SJSA1 (cell line): ENCODE measurements around the gene GGNBP2. TPM values are rescaled to one million over a fixed set of nuclear protein-coding genes. Genes with fewer than 3 reads are reported as not detected.
"Not testable (repeated sequence)": the region's sequence is repeated elsewhere in the genome, so short reads cannot be mapped to it uniquely, and the experiment has no call there.

Experiments used
- DNase-seq, 2 experiments: peaks; one replicate each; pipeline ENCODE4 v3.0.0-alpha.2; 2015 to 2020; ENCODE audit warnings: low spot score in 2 of 2, low read depth in 1 of 2
- H3K27ac ChIP-seq: fragments of 250-450 bp; sonication (Bioruptor Pico); 2 replicates; pipeline ENCODE4 v1.5.1; 2020; ENCODE audit warnings: mild to moderate bottlenecking, moderate library complexity
- H3K27me3 ChIP-seq: fragments of 250-450 bp; sonication (Bioruptor Pico); replicated peaks from 2 replicates; pipeline ENCODE4 v1.5.1; 2020; ENCODE audit warnings: mild to moderate bottlenecking, moderate library complexity
- H3K36me3 ChIP-seq: fragments of 250-450 bp; sonication (Bioruptor Pico); 2 replicates; pipeline ENCODE4 v1.5.1; 2020; ENCODE audit warnings: mild to moderate bottlenecking
- H3K4me1 ChIP-seq: fragments of 250-450 bp; sonication (Bioruptor Pico); replicated peaks from 2 replicates; pipeline ENCODE4 v1.6.1; 2021; ENCODE audit warnings: mild to moderate bottlenecking
- H3K4me3 ChIP-seq: fragments of 250-450 bp; sonication (Bioruptor Pico); 2 replicates; pipeline ENCODE4 v1.5.1; 2020; ENCODE audit warnings: mild to moderate bottlenecking
- H3K9me3 ChIP-seq: fragments of 250-450 bp; sonication (Bioruptor Pico); replicated peaks from 2 replicates; pipeline ENCODE4 v1.5.1; 2020; ENCODE audit warnings: mild to moderate bottlenecking
- total RNA-seq: library from RNA; depleted of rRNA; stranded (reverse); fragments of >200 nt; shearing (Covaris generic); gene quantifications from 2 replicates; pipeline ENCODE4 v1.2.3, GENCODE V29; 2014

GGNBP2 gene
- total RNA-seq, 1 experiment from 2014 or later: 54.0 TPM

GRCh38 chr17:36506831-36507230 is 37.9 kb upstream of the GGNBP2 start:
- H3K27me3 ChIP-seq: no peaks in the 10 kb centered on the region
- no peak overlapping the region for H3K4me3 ChIP-seq
- H3K9me3 ChIP-seq: no peaks in the 10 kb centered on the region
- H3K4me1 ChIP-seq: no peaks in the 10 kb centered on the region
- H3K36me3 ChIP-seq: peaks cover 80% of the 10 kb centered on the region
- DNase-seq: no peak
- no peak overlapping the region for H3K27ac ChIP-seq

- Histone ChIP-seq H3K9me3 (no peaks in the 10 kb centered on the region), H3K27ac (no peak overlapping the region), H3K27me3 (no peaks in the 10 kb centered on the region), H3K4me1 (no peaks in the 10 kb centered on the region), H3K4me3 (no peak overlapping the region), H3K36me3 (peaks cover 80% of the 10 kb centered on the region)
- DNase-seq: no peak
These were observed 37.5 kb upstream of the GGNBP2 start for GRCh38 chr17:36507266-36507665.

- not testable (repeated sequence) for H3K4me3 ChIP-seq, H3K27me3 ChIP-seq, H3K27ac ChIP-seq, H3K9me3 ChIP-seq, DNase-seq, H3K4me1 ChIP-seq
- H3K36me3 ChIP-seq: peaks cover 76% of the 10 kb centered on the region
These were observed 36.3 kb upstream of the GGNBP2 start for GRCh38 chr17:36508439-36508838.

- H3K27ac ChIP-seq: no peak overlapping the region
- no peaks in the 10 kb centered on the region for H3K4me1 ChIP-seq
- no peaks in the 10 kb centered on the region for H3K9me3 ChIP-seq
- H3K4me3 ChIP-seq: no peak overlapping the region
- no peaks in the 10 kb centered on the region for H3K27me3 ChIP-seq
- H3K36me3 ChIP-seq: peaks cover 79% of the 10 kb centered on the region
- DNase-seq: no peak
These were observed 35.3 kb upstream of the GGNBP2 start for GRCh38 chr17:36509272-36509985.

GRCh38 chr17:36510636-36511035 is 34.1 kb upstream of the GGNBP2 start:
- H3K4me1 ChIP-seq: no peaks in the 10 kb centered on the region
- H3K27ac ChIP-seq: no peak overlapping the region
- peaks cover 80% of the 10 kb centered on the region for H3K36me3 ChIP-seq
- H3K27me3 ChIP-seq: no peaks in the 10 kb centered on the region
- H3K4me3 ChIP-seq: no peak overlapping the region
- no peak for DNase-seq
- H3K9me3 ChIP-seq: no peaks in the 10 kb centered on the region

GRCh38 chr17:36511216-36511615 is 33.5 kb upstream of the GGNBP2 start:
- no peaks in the 10 kb centered on the region for H3K4me1 ChIP-seq
- no peak overlapping the region for H3K27ac ChIP-seq
- peaks cover 80% of the 10 kb centered on the region for H3K36me3 ChIP-seq
- H3K4me3 ChIP-seq: no peak overlapping the region
- no peaks in the 10 kb centered on the region for H3K27me3 ChIP-seq
- no peak for DNase-seq
- H3K9me3 ChIP-seq: no peaks in the 10 kb centered on the region

- Histone ChIP-seq H3K27me3 (no peaks in the 10 kb centered on the region), H3K4me3 (no peak overlapping the region), H3K9me3 (no peaks in the 10 kb centered on the region), H3K36me3 (peaks cover 80% of the 10 kb centered on the region), H3K27ac (no peak overlapping the region), H3K4me1 (no peaks in the 10 kb centered on the region)
- no peak for DNase-seq
These were observed 32.1 kb upstream of the GGNBP2 start for GRCh38 chr17:36512641-36513040.

GRCh38 chr17:36514856-36515255 is 29.9 kb upstream of the GGNBP2 start:
- no peak overlapping the region for H3K4me3 ChIP-seq

GRCh38 chr17:36515837-36516236 is 28.9 kb upstream of the GGNBP2 start:
- H3K27ac ChIP-seq: no peak overlapping the region
- H3K36me3 ChIP-seq: peaks cover 70% of the 10 kb centered on the region

More at GRCh38 chr17:36514856-36515255, 29.9 kb upstream of the GGNBP2 start:
- Histone ChIP-seq H3K36me3 (peaks cover 69% of the 10 kb centered on the region), H3K27ac (no peak overlapping the region), H3K27me3 (no peaks in the 10 kb centered on the region), H3K4me1 (no peaks in the 10 kb centered on the region), H3K9me3 (no peaks in the 10 kb centered on the region)
- no peak for DNase-seq

GRCh38 chr17:36523113-36523512 is 21.6 kb upstream of the GGNBP2 start:
- Histone ChIP-seq H3K27me3 (no peaks in the 10 kb centered on the region), H3K4me1 (no peaks in the 10 kb centered on the region), H3K9me3 (no peaks in the 10 kb centered on the region), H3K36me3 (peaks cover 68% of the 10 kb centered on the region), H3K27ac (no peak overlapping the region), H3K4me3 (no peak overlapping the region)
- DNase-seq: no peak

More at GRCh38 chr17:36515837-36516236, 28.9 kb upstream of the GGNBP2 start:
- H3K4me1 ChIP-seq: no peaks in the 10 kb centered on the region
- H3K27me3 ChIP-seq: no peaks in the 10 kb centered on the region
- no peaks in the 10 kb centered on the region for H3K9me3 ChIP-seq
- DNase-seq: no peak
- H3K4me3 ChIP-seq: no peak overlapping the region

- H3K36me3 ChIP-seq: peaks cover 79% of the 10 kb centered on the region
These were observed 20.3 kb upstream of the GGNBP2 start for GRCh38 chr17:36524428-36524876.

GRCh38 chr17:36525113-36525512 is 19.6 kb upstream of the GGNBP2 start:
- DNase-seq: no peak
- peaks cover 78% of the 10 kb centered on the region for H3K36me3 ChIP-seq
- H3K4me3 ChIP-seq: no peak overlapping the region
- H3K27ac ChIP-seq: no peak overlapping the region
- no peaks in the 10 kb centered on the region for H3K27me3 ChIP-seq
- H3K9me3 ChIP-seq: no peaks in the 10 kb centered on the region
- H3K4me1 ChIP-seq: peaks cover 11% of the 10 kb centered on the region

More at GRCh38 chr17:36524428-36524876, 20.3 kb upstream of the GGNBP2 start:
- DNase-seq: no peak
- H3K4me3 ChIP-seq: no peak overlapping the region
- H3K27ac ChIP-seq: no peak overlapping the region
- peaks cover 10% of the 10 kb centered on the region for H3K4me1 ChIP-seq
- no peaks in the 10 kb centered on the region for H3K9me3 ChIP-seq
- no peaks in the 10 kb centered on the region for H3K27me3 ChIP-seq

- Histone ChIP-seq H3K9me3 (no peaks in the 10 kb centered on the region), H3K36me3 (peaks cover 74% of the 10 kb centered on the region), H3K27me3 (no peaks in the 10 kb centered on the region), H3K4me1 (peaks cover 11% of the 10 kb centered on the region), H3K27ac (no peak overlapping the region), H3K4me3 (no peak overlapping the region)
- no peak for DNase-seq
These were observed 18.8 kb upstream of the GGNBP2 start for GRCh38 chr17:36525888-36526287.

- no peaks in the 10 kb centered on the region for H3K9me3 ChIP-seq
- H3K27me3 ChIP-seq: no peaks in the 10 kb centered on the region
- no peak overlapping the region for H3K27ac ChIP-seq
- peaks cover 11% of the 10 kb centered on the region for H3K4me1 ChIP-seq
- no peak overlapping the region for H3K4me3 ChIP-seq
- peaks cover 80% of the 10 kb centered on the region for H3K36me3 ChIP-seq
- no peak for DNase-seq
These were observed 17.0 kb upstream of the GGNBP2 start for GRCh38 chr17:36527621-36528250.
